HG03159 (cell line): ENCODE results near the gene DOK7.

Source experiments
- ATAC-seq: cut with Tn5 transposase; IDR thresholded peaks from one replicate; pipeline ENCODE4 v1.9.1; 2021; ENCODE audit warnings: mild to moderate bottlenecking, moderate library complexity; ENCODE audit not compliant: unreplicated experiment

The DOK7 gene

GRCh38 chr4:3518941-3519340 is 55.8 kb downstream of the DOK7 start:
- ATAC-seq, result no peak

GRCh38 chr4:3519468-3520264 is 56.6 kb downstream of the DOK7 start:
- ATAC-seq, result no peak

- ATAC-seq, result no peak
Measured at GRCh38 chr4:3520276-3520675, 57.2 kb downstream of the DOK7 start.

- no peak for ATAC-seq
Measured at GRCh38 chr4:3520796-3521600, 57.9 kb downstream of the DOK7 start.

- ATAC-seq, result no peak
Measured at GRCh38 chr4:3521621-3522325, 58.7 kb downstream of the DOK7 start.

GRCh38 chr4:3522326-3522640 is 59.2 kb downstream of the DOK7 start:
- ATAC-seq, result no peak

GRCh38 chr4:3522651-3523050 is 59.5 kb downstream of the DOK7 start:
- no peak for ATAC-seq

GRCh38 chr4:3523146-3523627 is 60.1 kb downstream of the DOK7 start:
- ATAC-seq, result no peak

- no peak for ATAC-seq
Measured at GRCh38 chr4:3523628-3524221, 60.6 kb downstream of the DOK7 start.

GRCh38 chr4:3524349-3524748 is 61.2 kb downstream of the DOK7 start:
- ATAC-seq, result no peak

GRCh38 chr4:3524920-3525319 is 61.8 kb downstream of the DOK7 start:
- ATAC-seq, result no peak

GRCh38 chr4:3525532-3526430 is 62.7 kb downstream of the DOK7 start:
- ATAC-seq, result no peak

GRCh38 chr4:3526456-3526855 is 63.4 kb downstream of the DOK7 start:
- no peak for ATAC-seq

- ATAC-seq, result no peak
Measured at GRCh38 chr4:3527101-3527913, 64.2 kb downstream of the DOK7 start.

GRCh38 chr4:3527914-3528876 is 65.1 kb downstream of the DOK7 start:
- no peak for ATAC-seq

- ATAC-seq, result no peak
Measured at GRCh38 chr4:3529363-3529762, 66.3 kb downstream of the DOK7 start.

- ATAC-seq, result no peak
Measured at GRCh38 chr4:3530051-3530450, 66.9 kb downstream of the DOK7 start.

- no peak for ATAC-seq
Measured at GRCh38 chr4:3530663-3531254, 67.7 kb downstream of the DOK7 start.
